ENCODE results near the gene SPRTN.

DNA sequence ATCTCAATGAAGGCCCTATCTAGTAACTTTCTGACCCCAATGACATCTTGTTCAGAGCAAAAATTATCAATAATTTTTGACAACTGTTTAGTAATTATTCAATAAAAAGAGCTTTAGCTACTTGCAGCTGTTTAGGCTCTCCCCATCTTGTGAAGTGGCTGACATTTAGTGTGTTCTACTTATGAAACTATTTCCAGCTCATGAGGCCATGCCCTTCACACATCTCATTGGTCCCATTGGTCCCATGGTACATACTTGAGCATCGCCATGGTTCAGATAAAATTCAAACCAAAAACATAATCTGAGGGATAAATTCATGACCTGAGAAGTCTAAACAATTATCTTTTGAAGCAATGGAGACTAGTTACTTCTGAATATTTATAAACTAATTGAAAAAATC, 24.2 kb downstream of the SPRTN start:
- no peak for TF ChIP-seq POLR2AphosphoS5 (IDR thresholded peaks at IDR 0.05)
- TF ChIP-seq, protein P1, sequence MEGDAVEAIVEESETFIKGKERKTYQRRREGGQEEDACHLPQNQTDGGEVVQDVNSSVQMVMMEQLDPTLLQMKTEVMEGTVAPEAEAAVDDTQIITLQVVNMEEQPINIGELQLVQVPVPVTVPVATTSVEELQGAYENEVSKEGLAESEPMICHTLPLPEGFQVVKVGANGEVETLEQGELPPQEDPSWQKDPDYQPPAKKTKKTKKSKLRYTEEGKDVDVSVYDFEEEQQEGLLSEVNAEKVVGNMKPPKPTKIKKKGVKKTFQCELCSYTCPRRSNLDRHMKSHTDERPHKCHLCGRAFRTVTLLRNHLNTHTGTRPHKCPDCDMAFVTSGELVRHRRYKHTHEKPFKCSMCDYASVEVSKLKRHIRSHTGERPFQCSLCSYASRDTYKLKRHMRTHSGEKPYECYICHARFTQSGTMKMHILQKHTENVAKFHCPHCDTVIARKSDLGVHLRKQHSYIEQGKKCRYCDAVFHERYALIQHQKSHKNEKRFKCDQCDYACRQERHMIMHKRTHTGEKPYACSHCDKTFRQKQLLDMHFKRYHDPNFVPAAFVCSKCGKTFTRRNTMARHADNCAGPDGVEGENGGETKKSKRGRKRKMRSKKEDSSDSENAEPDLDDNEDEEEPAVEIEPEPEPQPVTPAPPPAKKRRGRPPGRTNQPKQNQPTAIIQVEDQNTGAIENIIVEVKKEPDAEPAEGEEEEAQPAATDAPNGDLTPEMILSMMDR (IDR thresholded peaks at IDR 0.05) = no peak

All from stomach (tissue), 4 donors.